ENCODE results near the gene GCH1.
A peak's percentile ranks its signal among the peaks of the same experiment; 100 is the strongest.
"Not testable (repeated sequence)": the region's sequence is repeated elsewhere in the genome, so short reads cannot be mapped to it uniquely, and the experiment has no call there.

GCH1 gene

GRCh38 chr14:54817506-54817905 is 85.1 kb downstream of the GCH1 start:
- no peak for DNase-seq

- DNase-seq, result no peak
Observed at GRCh38 chr14:54816450-54816849, 86.2 kb downstream of the GCH1 start.

GRCh38 chr14:54815515-54815914 is 87.1 kb downstream of the GCH1 start:
- no peak for DNase-seq

GRCh38 chr14:54815016-54815415 is 87.6 kb downstream of the GCH1 start:
- peak; percentile 72 for DNase-seq

- DNase-seq, result no peak
Observed at GRCh38 chr14:54814076-54814475, 88.5 kb downstream of the GCH1 start.

GRCh38 chr14:54813081-54813480 is 89.5 kb downstream of the GCH1 start:
- no peak for DNase-seq

- DNase-seq, result no peak
Observed at GRCh38 chr14:54812617-54813016, 90.0 kb downstream of the GCH1 start.

- no peak for DNase-seq
Observed at GRCh38 chr14:54809767-54810166, 92.9 kb downstream of the GCH1 start.

- no peak for DNase-seq
Observed at GRCh38 chr14:54808326-54809161, 94.1 kb downstream of the GCH1 start.

GRCh38 chr14:54807881-54808280 is 94.7 kb downstream of the GCH1 start:
- DNase-seq, result no peak

- no peak for DNase-seq
Observed at GRCh38 chr14:54807428-54807827, 95.2 kb downstream of the GCH1 start.

GRCh38 chr14:54806616-54807015 is 96.0 kb downstream of the GCH1 start:
- no peak for DNase-seq

- peak; percentile 83 for DNase-seq
Observed at GRCh38 chr14:54805445-54806322, 96.9 kb downstream of the GCH1 start.

- DNase-seq, result no peak
Observed at GRCh38 chr14:54805070-54805444, 97.6 kb downstream of the GCH1 start.

- no peak for DNase-seq
Observed at GRCh38 chr14:54804538-54805041, 98.0 kb downstream of the GCH1 start.

GRCh38 chr14:54803926-54804537 is 98.6 kb downstream of the GCH1 start:
- DNase-seq, result no peak

- no peak for DNase-seq
Observed at GRCh38 chr14:54803396-54803795, 99.2 kb downstream of the GCH1 start.

GRCh38 chr14:54801482-54801881 is 101.1 kb downstream of the GCH1 start:
- DNase-seq, result not testable (repeated sequence)

GRCh38 chr14:54798465-54799124 is 104.0 kb downstream of the GCH1 start:
- no peak for DNase-seq

GRCh38 chr14:54797986-54798385 is 104.6 kb downstream of the GCH1 start:
- DNase-seq, result no peak

GRCh38 chr14:54797556-54797955 is 105.1 kb downstream of the GCH1 start:
- DNase-seq, result no peak

GRCh38 chr14:54796961-54797360 is 105.7 kb downstream of the GCH1 start:
- DNase-seq, result no peak

GRCh38 chr14:54794796-54795195 is 107.8 kb downstream of the GCH1 start:
- DNase-seq, result no peak

All from right hindlimb (tissue), 1 donor.